OCI-LY7 (cell line): ENCODE measurements around the gene TELO2. TPM values are rescaled to one million over a fixed set of nuclear protein-coding genes. Genes with fewer than 3 reads are reported as not detected.

Experiments
- BruUV-seq: library from RNA; stranded (reverse); fragments of 400-500 nt; replicated peaks from 2 replicates; lab custom pipeline; 2021; lab: Mats Ljungman, UMichigan
- CTCF ChIA-PET: fragments of 300-600 bp; sonication (Branson Sonifier 250); formaldehyde crosslinking; loops from one replicate; lab custom pipeline; 2022; ENCODE audit warnings: antibody characterized with exemption; ENCODE audit not compliant: unreplicated experiment; lab: Charles Lee
- POLR2A ChIA-PET: fragments of 300-600 bp; sonication (Branson Sonifier 250); formaldehyde crosslinking; loops from one replicate; lab custom pipeline; 2022; ENCODE audit warnings: antibody characterized with exemption; lab: Charles Lee
- DNase-seq: peaks from one replicate; pipeline ENCODE4 v3.0.0-alpha.2; 2015; ENCODE audit warnings: low spot score
- H2AFZ ChIP-seq: fragments of 200-600 bp; sonication (generic), shearing (Covaris generic); 2 replicates; pipeline ENCODE4 v1.6.1; 2014; ENCODE audit warnings: mild to moderate bottlenecking, antibody characterized with exemption, low read length, moderate library complexity
- H3K27ac ChIP-seq: fragments of 200-600 bp; sonication (generic); 2 replicates; pipeline ENCODE4 v1.5.1; 2014; ENCODE audit warnings: mixed run types, low read depth, mild to moderate bottlenecking, moderate library complexity, low read length, inconsistent platforms; ENCODE audit not compliant: poor library complexity, severe bottlenecking
- H3K36me3 ChIP-seq: fragments of 200-600 bp; sonication (generic); 2 replicates; pipeline ENCODE4 v1.6.1; 2014; ENCODE audit warnings: mild to moderate bottlenecking, antibody characterized with exemption, low read length, moderate library complexity, mixed read lengths; ENCODE audit not compliant: insufficient read depth
- H3K4me1 ChIP-seq: fragments of 200-600 bp; sonication (generic); 2 replicates; pipeline ENCODE4 v1.5.1; 2014; ENCODE audit warnings: mild to moderate bottlenecking, low read length; ENCODE audit not compliant: insufficient read depth, poor library complexity, severe bottlenecking
- H3K4me2 ChIP-seq: fragments of 200-600 bp; sonication (generic); 2 replicates; pipeline ENCODE4 v1.6.1; 2014; ENCODE audit warnings: mild to moderate bottlenecking, low read length
- H3K4me3 ChIP-seq: fragments of 200-600 bp; sonication (generic); 2 replicates; pipeline ENCODE4 v1.5.1; 2014; ENCODE audit warnings: mild to moderate bottlenecking, low read depth, low read length; ENCODE audit not compliant: poor library complexity, severe bottlenecking
- H3K79me2 ChIP-seq: fragments of 200-600 bp; sonication (generic); 2 replicates; pipeline ENCODE4 v1.6.1; 2016; ENCODE audit warnings: low read depth, mild to moderate bottlenecking, low read length, moderate library complexity, mixed read lengths; ENCODE audit not compliant: insufficient read depth
- H3K9me2 ChIP-seq: fragments of 200-600 bp; sonication (generic); 2 replicates; pipeline ENCODE4 v1.6.1; 2016; ENCODE audit warnings: mild to moderate bottlenecking, low read length, mixed read lengths; ENCODE audit not compliant: insufficient read depth
- H3K9me3 ChIP-seq: fragments of 200-600 bp; sonication (generic); 2 replicates; pipeline ENCODE4 v1.6.1; 2014; ENCODE audit warnings: mild to moderate bottlenecking, mixed run types, low read length, mixed read lengths
- H4K20me1 ChIP-seq: fragments of 200-600 bp; sonication (generic); 2 replicates; pipeline ENCODE4 v1.6.1; 2014; ENCODE audit warnings: mild to moderate bottlenecking, antibody characterized with exemption, low read length, moderate library complexity, mixed read lengths; ENCODE audit not compliant: insufficient read depth
- EZH2phosphoT487 ChIP-seq: fragments of 200-600 bp; sonication (generic); IDR thresholded peaks from 2 replicates; pipeline ENCODE4 v1.6.1; 2018; ENCODE audit warnings: low read depth, borderline replicate concordance, mild to moderate bottlenecking, mixed run types, antibody characterized with exemption, low read length, moderate library complexity, mixed read lengths
- intact Hi-C: fragments of 100-400 bp; cut with micrococcal nuclease; formaldehyde crosslinking; loops from one replicate; pipeline ENCODE4 v1.10.0; 2022; ENCODE audit not compliant: unreplicated experiment
- total RNA-seq, 2 experiments: library from RNA; depleted of rRNA in 1 of 2; stranded (reverse); fragments of >200 nt in 1 of 2; shearing (Covaris generic) in 1 of 2; gene quantifications; 2 replicates each; pipeline ENCODE4 v1.2.3, GENCODE V29; 2014 to 2022
- TF ChIP-seq, protein P1 (sequence below): fragments of 200-600 bp; sonication (generic); conservative IDR thresholded peaks from 2 replicates; pipeline ENCODE4 v1.5.1; 2014; ENCODE audit warnings: mild to moderate bottlenecking, antibody characterized with exemption, low read length, moderate library complexity, mixed read lengths

TELO2 gene
- total RNA-seq, 2 experiments from 2014 or later: 58.2 to 70.1 TPM

DNA sequence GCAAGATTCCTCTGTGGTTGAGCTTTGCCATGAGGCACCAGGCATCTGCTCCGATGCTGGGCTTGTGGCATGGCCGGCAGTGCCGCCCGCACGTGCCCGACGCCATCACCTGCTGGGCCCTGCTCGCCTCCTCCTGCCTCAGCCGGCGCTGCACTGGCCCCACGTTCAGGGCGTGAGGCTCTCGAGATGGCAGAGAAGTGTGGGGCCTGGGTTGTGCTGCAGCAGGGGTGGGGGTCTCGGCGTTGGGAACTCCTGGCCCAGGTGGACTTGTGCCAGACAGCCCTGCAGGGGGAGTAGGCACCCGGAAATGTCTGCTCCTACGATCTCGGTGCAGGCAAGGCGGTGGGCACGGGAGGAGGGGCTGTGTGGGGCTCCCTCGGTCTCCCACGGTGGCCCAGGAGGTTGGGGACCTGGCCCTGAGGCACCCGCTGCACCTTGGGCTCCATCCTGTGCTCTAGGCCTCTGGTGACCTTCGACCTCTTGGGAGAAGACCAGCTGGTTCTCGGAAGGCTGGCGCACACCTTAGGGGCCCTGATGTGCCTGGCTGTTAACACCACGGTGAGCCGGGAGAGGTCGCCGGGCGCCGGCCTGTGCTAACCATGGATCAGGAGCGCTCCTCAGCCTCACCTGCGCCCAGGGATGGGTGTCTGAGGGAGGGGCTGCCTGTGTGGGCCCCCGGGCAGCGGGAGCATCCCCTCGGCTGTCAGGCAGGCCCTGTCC, 13.5 kb downstream of the TELO2 start:
- intact Hi-C loops: no loop called here
- H3K9me2 ChIP-seq: no peaks in the 10 kb centered on the region
- no peaks in the 10 kb centered on the region for H3K4me1 ChIP-seq
- H3K4me3 ChIP-seq: no peak overlapping the region
- no peak overlapping the region for H2AFZ ChIP-seq
- H3K27ac ChIP-seq: no peak overlapping the region
- TF ChIP-seq EZH2phosphoT487: no peak
- TF ChIP-seq, protein P1, sequence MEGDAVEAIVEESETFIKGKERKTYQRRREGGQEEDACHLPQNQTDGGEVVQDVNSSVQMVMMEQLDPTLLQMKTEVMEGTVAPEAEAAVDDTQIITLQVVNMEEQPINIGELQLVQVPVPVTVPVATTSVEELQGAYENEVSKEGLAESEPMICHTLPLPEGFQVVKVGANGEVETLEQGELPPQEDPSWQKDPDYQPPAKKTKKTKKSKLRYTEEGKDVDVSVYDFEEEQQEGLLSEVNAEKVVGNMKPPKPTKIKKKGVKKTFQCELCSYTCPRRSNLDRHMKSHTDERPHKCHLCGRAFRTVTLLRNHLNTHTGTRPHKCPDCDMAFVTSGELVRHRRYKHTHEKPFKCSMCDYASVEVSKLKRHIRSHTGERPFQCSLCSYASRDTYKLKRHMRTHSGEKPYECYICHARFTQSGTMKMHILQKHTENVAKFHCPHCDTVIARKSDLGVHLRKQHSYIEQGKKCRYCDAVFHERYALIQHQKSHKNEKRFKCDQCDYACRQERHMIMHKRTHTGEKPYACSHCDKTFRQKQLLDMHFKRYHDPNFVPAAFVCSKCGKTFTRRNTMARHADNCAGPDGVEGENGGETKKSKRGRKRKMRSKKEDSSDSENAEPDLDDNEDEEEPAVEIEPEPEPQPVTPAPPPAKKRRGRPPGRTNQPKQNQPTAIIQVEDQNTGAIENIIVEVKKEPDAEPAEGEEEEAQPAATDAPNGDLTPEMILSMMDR: no peak
- no peaks in the 10 kb centered on the region for H3K9me3 ChIP-seq
- POLR2A ChIA-PET: no interaction called here
- CTCF ChIA-PET: no interaction called here
- no peaks in the 10 kb centered on the region for H4K20me1 ChIP-seq
- H3K36me3 ChIP-seq: peaks cover 36% of the 10 kb centered on the region
- H3K4me2 ChIP-seq: no peak overlapping the region
- no peak for DNase-seq
- BruUV-seq: no TSS peak
- H3K79me2 ChIP-seq: no peaks in the 10 kb centered on the region

DNA sequence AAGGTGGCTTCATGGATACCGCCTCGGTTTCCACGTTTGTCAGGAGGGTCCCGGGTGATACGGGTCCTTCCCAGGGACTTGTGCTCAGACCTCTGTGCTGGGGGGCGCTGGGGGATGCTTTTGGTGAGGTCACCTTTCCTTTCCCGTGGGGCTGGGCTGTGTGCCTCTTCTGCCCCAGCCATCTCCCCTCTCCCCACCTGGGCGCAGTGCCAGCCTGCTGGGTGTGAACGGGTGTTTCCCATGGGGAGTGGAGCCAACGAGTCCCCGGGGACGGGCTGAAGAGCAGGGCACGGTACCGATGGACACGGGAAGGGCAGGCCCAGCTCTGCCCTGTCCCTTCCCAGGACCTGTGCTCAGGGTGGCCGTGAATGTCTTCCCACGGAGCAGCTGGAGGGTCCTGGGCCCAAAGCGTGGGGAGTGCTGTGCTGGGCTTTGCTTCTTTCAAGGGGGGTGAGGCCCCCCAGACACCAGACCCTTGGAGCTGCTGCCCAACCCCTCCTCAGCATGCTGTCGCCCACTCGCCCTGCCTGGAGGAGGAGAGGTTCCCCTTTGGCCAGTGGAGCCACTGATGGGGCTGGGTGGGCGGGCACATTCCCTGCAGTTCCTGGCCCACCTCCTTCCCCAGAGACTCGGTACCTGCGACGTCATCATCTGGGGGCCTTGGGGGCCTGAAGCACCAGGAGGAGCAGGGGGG, 15.5 kb downstream of the TELO2 start:
- H3K9me3 ChIP-seq: no peaks in the 10 kb centered on the region
- no peak for DNase-seq
- H3K79me2 ChIP-seq: no peaks in the 10 kb centered on the region
- no peaks in the 10 kb centered on the region for H4K20me1 ChIP-seq
- H3K36me3 ChIP-seq: peaks cover 23% of the 10 kb centered on the region
- H3K4me3 ChIP-seq: no peak overlapping the region
- no peak overlapping the region for H3K4me2 ChIP-seq
- ChIA-PET POLR2A (no interaction called here), CTCF (no interaction called here)
- TF ChIP-seq EZH2phosphoT487: no peak
- TF ChIP-seq, protein P1: no peak
- no peaks in the 10 kb centered on the region for H3K9me2 ChIP-seq
- no TSS peak for BruUV-seq
- no peak overlapping the region for H3K27ac ChIP-seq
- intact Hi-C loops: no loop called here
- no peaks in the 10 kb centered on the region for H3K4me1 ChIP-seq
- H2AFZ ChIP-seq: no peak overlapping the region
